Neural progenitor cell (in vitro differentiated cells): ENCODE data around the gene MYH6.

Experiments
- CTCF ChIP-seq: fragments of 200-600 bp; sonication (generic); IDR thresholded peaks from 2 replicates; pipeline ENCODE4 v1.5.1; 2017; ENCODE audit warnings: antibody characterized with exemption, mild to moderate bottlenecking
- EZH2 ChIP-seq: fragments of 200-600 bp; sonication (generic); IDR thresholded peaks from 2 replicates; pipeline ENCODE4 v1.6.1; 2017; ENCODE audit warnings: antibody characterized with exemption, mild to moderate bottlenecking, moderate library complexity

GRCh38 chr14:23379366-23380196 lies 28.5 kb downstream of the MYH6 start:
- TF ChIP-seq EZH2 (no peak), CTCF (peak; percentile 90)
